ENCODE results near the gene NAA80. TPM values are rescaled to one million over a fixed set of nuclear protein-coding genes. Genes with fewer than 3 reads are reported as not detected.

Gene NAA80
- total and polyA plus RNA-seq, 2 of the 8 experiments (the other 6 are each of a cell fraction or from before 2014, with no cell fraction given) = 11.3 to 16.7 TPM

- no peak overlapping the region for H3K4me3 ChIP-seq (ENCODE audit: extremely low read depth in 1 of 4, insufficient read depth in 2 of 4, low read depth in 3 of 4, low read length in 4 of 4)
- peaks cover 0 to 4% (median 3%) of the 10 kb centered on the region in 4 experiments; a peak in 4 of 7 replicates for H3K4me1 ChIP-seq (replicated peaks in 1 of 4; ENCODE audit: control insufficient read depth in 3 of 4, insufficient read depth in 4 of 4, low read length in 3 of 4)
- H3K23ac ChIP-seq (ENCODE audit: insufficient read length) = no peak overlapping the region
- no peak overlapping the region for H2BK120ac ChIP-seq (replicated peaks; ENCODE audit: low read depth, low read length)
- no peak overlapping the region for H2BK15ac ChIP-seq (ENCODE audit: low read length)
- 98% methylated on average over 9 of the region's 9 CpGs; no CpG with 5 or more reads in 1 of the 2 experiments for WGBS, 2 experiments (ENCODE audit: extremely low coverage in 1 of 2, insufficient coverage in 1 of 2, insufficient read length in 1 of 2, insufficient replicate concordance in 2 of 2, low coverage in 1 of 2, low lambda C conversion rate in 2 of 2, missing lambda C conversion rate in 1 of 2)
- H3K4me2 ChIP-seq (ENCODE audit: insufficient read depth in 1 of 2, low read depth in 2 of 2, low read length in 2 of 2) = no peak overlapping the region
- no peaks in the 10 kb centered on the region for H3K27me3 ChIP-seq (replicated peaks in 1 of 4; ENCODE audit: control insufficient read depth in 3 of 4, extremely low read depth in 1 of 4, insufficient read depth in 3 of 4, low read length in 3 of 4)
- no peak overlapping the region for H2BK5ac ChIP-seq (ENCODE audit: low read depth, low read length)
- H4K20me1 ChIP-seq (replicated peaks in 1 of 2; ENCODE audit: control insufficient read depth in 1 of 2, insufficient read depth in 2 of 2, low read length in 2 of 2) = peaks cover 3 to 29% of the 10 kb centered on the region in 2 experiments
- ChIA-PET CTCF (ENCODE audit: partially characterized antibody) (interaction anchor here (1.3 to 53.5 kb wide), 7 partner anchors 6 to 67 kb away, joined by 4 to 2149 read pairs (median 142); partner anchors contain the start of genes GNAI2, GNAT1, LSMEM2 and SEMA3B), POLR2A (ENCODE audit: partially characterized antibody) (interaction anchor here (0.9 to 3.0 kb wide), 4 partner anchors 12 to 145 kb away, joined by 3 to 12 read pairs (median 6); partner anchors contain the start of gene GNAI2)
- H3K18ac ChIP-seq (ENCODE audit: extremely low read depth, low read length) = no peak overlapping the region; the same call in 1 of the 2 replicates
- no peaks in the 10 kb centered on the region for H3K23me2 ChIP-seq (ENCODE audit: low read depth, low read length)
- H4K8ac ChIP-seq (ENCODE audit: extremely low read depth, insufficient read depth, low read length) = no peak overlapping the region
- H4K5ac ChIP-seq (ENCODE audit: insufficient read length, low read depth, low read length) = no peak overlapping the region
- no peaks in the 10 kb centered on the region for H3K9me3 ChIP-seq (ENCODE audit: insufficient read depth in 2 of 2, low read depth in 1 of 2, low read length in 1 of 2)
- no peak overlapping the region for H3K56ac ChIP-seq (replicated peaks; ENCODE audit: insufficient read length, low read depth, low read length)
- no peak overlapping the region for H3K27ac ChIP-seq (ENCODE audit: low read depth, low read length)
- H3K4ac ChIP-seq (replicated peaks; ENCODE audit: insufficient read length, low read depth, low read length) = no peak overlapping the region
- H3K79me2 ChIP-seq (ENCODE audit: control insufficient read depth in 1 of 2, insufficient read depth in 2 of 2, low read length in 2 of 2) = peaks cover 0 to 14% of the 10 kb centered on the region in 2 experiments; a peak in 2 of 4 replicates
- no peak overlapping the region for H2BK12ac ChIP-seq (ENCODE audit: low read depth, low read length)
- H2AFZ ChIP-seq (ENCODE audit: low read length) = no peak overlapping the region
- no peak overlapping the region for H3K14ac ChIP-seq (ENCODE audit: insufficient read length)
- no peak overlapping the region for H3K9ac ChIP-seq (replicated peaks in 1 of 4; ENCODE audit: extremely low read depth in 1 of 4, low read depth in 3 of 4, low read length in 3 of 4)
- no peak overlapping the region for H4K91ac ChIP-seq (replicated peaks; ENCODE audit: insufficient read length, low read length)
- peaks cover 17 to 36% (median 24%) of the 10 kb centered on the region in 4 experiments; a peak in 7 of 8 replicates for H3K36me3 ChIP-seq (ENCODE audit: control insufficient read depth in 2 of 4, insufficient read depth in 4 of 4, low read length in 3 of 4)
- FAIRE-seq (no peak), DNase-seq (ENCODE audit: low read depth in 1 of 2, low spot score in 2 of 2) (no peak)
- H2AK5ac ChIP-seq (ENCODE audit: low read depth, low read length) = no peak overlapping the region
- peaks cover 20% of the 10 kb centered on the region for H3K79me1 ChIP-seq (ENCODE audit: low read depth, low read length)
- no peak overlapping the region for H2BK20ac ChIP-seq (ENCODE audit: low read length)
- no peak for TF ChIP-seq SIN3A (conservative IDR thresholded peaks at IDR 0.05 in 1 of 2, IDR thresholded peaks at IDR 0.05 in 1 of 2; ENCODE audit: low read depth in 1 of 2, low read length in 2 of 2)
- no peak for TF ChIP-seq BACH1 (IDR thresholded peaks at IDR 0.05; ENCODE audit: low read length)
- TF ChIP-seq CHD2 (IDR thresholded peaks at IDR 0.05; ENCODE audit: low read length) = no peak
- no peak for TF ChIP-seq KDM1A (IDR thresholded peaks at IDR 0.05; ENCODE audit: borderline replicate concordance, low read length)
- no peak for TF ChIP-seq KDM4A (IDR thresholded peaks at IDR 0.05; ENCODE audit: low read depth, low read length, severe bottlenecking)
- no peak for TF ChIP-seq ZNF274 (IDR thresholded peaks at IDR 0.05; ENCODE audit: borderline replicate concordance, extremely low read depth, low read length)
- no peak for TF ChIP-seq MAX (IDR thresholded peaks at IDR 0.05)
- TF ChIP-seq POLR2AphosphoS5 (IDR thresholded peaks at IDR 0.05; ENCODE audit: low read depth, low read length) = no peak
- no peak for TF ChIP-seq TAF7 (optimal IDR thresholded peaks at IDR 0.05; ENCODE audit: borderline replicate concordance, low read depth, low read length)
- TF ChIP-seq GABPA (IDR thresholded peaks at IDR 0.05; ENCODE audit: borderline replicate concordance, insufficient read depth, low read length) = no peak
- no peak for TF ChIP-seq SIX5 (IDR thresholded peaks at IDR 0.05; ENCODE audit: low read depth, low read length)
- TF ChIP-seq CHD1 (IDR thresholded peaks at IDR 0.05; ENCODE audit: low read depth, low read length) = no peak
- TF ChIP-seq RXRA (IDR thresholded peaks at IDR 0.05; ENCODE audit: insufficient read depth, low read depth, low read length) = no peak
Measured at GRCh38 chr3:50255251-50255615, 44.0 kb downstream of the NAA80 start.

Measured in H1 (cell line).